Astrocyte (in vitro differentiated cells and primary cell): Measurements from ENCODE around the gene CRHR1. TPM values are rescaled to one million over a fixed set of nuclear protein-coding genes. Genes with fewer than 3 reads are reported as not detected.

Experiments used
- DNase-seq: peaks from one replicate; pipeline ENCODE4 v3.0.0-alpha.2; 2010; ENCODE audit warnings: low read depth
- FAIRE-seq: peaks from 2 replicates; lab custom pipeline; 2011; peaks lifted over from hg19 to GRCh38; lab: Jason Lieb, UNC
- H2AFZ ChIP-seq: 2 replicates; pipeline ENCODE4 v1.6.0; 2012; ENCODE audit warnings: low read depth, low read length, inconsistent platforms
- H3K27ac ChIP-seq: 2 replicates; pipeline ENCODE4 v1.5.1; 2011; ENCODE audit warnings: low read depth, low read length, inconsistent platforms
- H3K27me3 ChIP-seq: 2 replicates; pipeline ENCODE4 v1.6.0; 2011; ENCODE audit warnings: low read length, inconsistent platforms; ENCODE audit not compliant: insufficient read depth
- H3K36me3 ChIP-seq: 2 replicates; pipeline ENCODE4 v1.5.1; 2011; ENCODE audit warnings: low read length, inconsistent platforms; ENCODE audit not compliant: insufficient read depth
- H3K4me1 ChIP-seq: 2 replicates; pipeline ENCODE4 v1.5.1; 2011; ENCODE audit warnings: low read length, inconsistent platforms; ENCODE audit not compliant: insufficient read depth
- H3K4me2 ChIP-seq: 2 replicates; pipeline ENCODE4 v1.6.0; 2012; ENCODE audit warnings: low read length, inconsistent platforms
- H3K4me3 ChIP-seq: 2 replicates; pipeline ENCODE4 v1.5.1; 2011; ENCODE audit warnings: low read depth, mild to moderate bottlenecking, low read length, inconsistent platforms; ENCODE audit not compliant: insufficient read depth
- H3K79me2 ChIP-seq: 2 replicates; pipeline ENCODE4 v1.6.0; 2012; ENCODE audit warnings: mild to moderate bottlenecking, low read length, inconsistent platforms; ENCODE audit not compliant: insufficient read depth
- H3K9ac ChIP-seq: 2 replicates; pipeline ENCODE4 v1.6.0; 2012; ENCODE audit warnings: mild to moderate bottlenecking, low read length, inconsistent platforms
- H3K9me3 ChIP-seq: 2 replicates; pipeline ENCODE4 v1.5.1; 2012; ENCODE audit warnings: low read depth, mild to moderate bottlenecking, low read length, inconsistent platforms; ENCODE audit not compliant: insufficient read depth
- H4K20me1 ChIP-seq: 2 replicates; pipeline ENCODE4 v1.6.0; 2012; ENCODE audit warnings: low read length, inconsistent platforms; ENCODE audit not compliant: insufficient read depth
- H3K27ac Mint-ChIP-seq: one replicate; pipeline ENCODE4 v1.8.0; 2021; ENCODE audit warnings: mild to moderate bottlenecking, mixed read lengths; ENCODE audit not compliant: unreplicated experiment
- H3K27me3 Mint-ChIP-seq: one replicate; pipeline ENCODE4 v1.8.0; 2021; ENCODE audit warnings: low read depth, mixed read lengths; ENCODE audit not compliant: unreplicated experiment
- H3K36me3 Mint-ChIP-seq: one replicate; pipeline ENCODE4 v1.8.0; 2021; ENCODE audit warnings: low read depth, mixed read lengths; ENCODE audit not compliant: unreplicated experiment
- H3K4me1 Mint-ChIP-seq: one replicate; pipeline ENCODE4 v1.8.0; 2021; ENCODE audit warnings: low read depth, mixed read lengths; ENCODE audit not compliant: unreplicated experiment
- H3K4me3 Mint-ChIP-seq: one replicate; pipeline ENCODE4 v1.8.0; 2021; ENCODE audit warnings: mild to moderate bottlenecking, moderate library complexity, mixed read lengths; ENCODE audit not compliant: unreplicated experiment
- H3K9me3 Mint-ChIP-seq: one replicate; pipeline ENCODE4 v1.8.0; 2021; ENCODE audit warnings: mild to moderate bottlenecking, mixed read lengths; ENCODE audit not compliant: unreplicated experiment
- EZH2 ChIP-seq: IDR thresholded peaks from 2 replicates; pipeline ENCODE4 v1.6.1; 2012; ENCODE audit warnings: mild to moderate bottlenecking, low read length, inconsistent platforms; ENCODE audit not compliant: insufficient read depth
- total RNA-seq: library from RNA; stranded (reverse); gene quantifications from 2 replicates; pipeline ENCODE4 v1.2.1, GENCODE V29; 2021
- TF ChIP-seq, protein P1 (sequence below): IDR thresholded peaks from 2 replicates; pipeline ENCODE4 v1.5.1; 2011; ENCODE audit warnings: low read depth, mild to moderate bottlenecking, inconsistent platforms, low read length, moderate library complexity; ENCODE audit not compliant: insufficient read depth

CRHR1 gene
- total RNA-seq, 1 donor from 2014 or later: 0.20 TPM

DNA sequence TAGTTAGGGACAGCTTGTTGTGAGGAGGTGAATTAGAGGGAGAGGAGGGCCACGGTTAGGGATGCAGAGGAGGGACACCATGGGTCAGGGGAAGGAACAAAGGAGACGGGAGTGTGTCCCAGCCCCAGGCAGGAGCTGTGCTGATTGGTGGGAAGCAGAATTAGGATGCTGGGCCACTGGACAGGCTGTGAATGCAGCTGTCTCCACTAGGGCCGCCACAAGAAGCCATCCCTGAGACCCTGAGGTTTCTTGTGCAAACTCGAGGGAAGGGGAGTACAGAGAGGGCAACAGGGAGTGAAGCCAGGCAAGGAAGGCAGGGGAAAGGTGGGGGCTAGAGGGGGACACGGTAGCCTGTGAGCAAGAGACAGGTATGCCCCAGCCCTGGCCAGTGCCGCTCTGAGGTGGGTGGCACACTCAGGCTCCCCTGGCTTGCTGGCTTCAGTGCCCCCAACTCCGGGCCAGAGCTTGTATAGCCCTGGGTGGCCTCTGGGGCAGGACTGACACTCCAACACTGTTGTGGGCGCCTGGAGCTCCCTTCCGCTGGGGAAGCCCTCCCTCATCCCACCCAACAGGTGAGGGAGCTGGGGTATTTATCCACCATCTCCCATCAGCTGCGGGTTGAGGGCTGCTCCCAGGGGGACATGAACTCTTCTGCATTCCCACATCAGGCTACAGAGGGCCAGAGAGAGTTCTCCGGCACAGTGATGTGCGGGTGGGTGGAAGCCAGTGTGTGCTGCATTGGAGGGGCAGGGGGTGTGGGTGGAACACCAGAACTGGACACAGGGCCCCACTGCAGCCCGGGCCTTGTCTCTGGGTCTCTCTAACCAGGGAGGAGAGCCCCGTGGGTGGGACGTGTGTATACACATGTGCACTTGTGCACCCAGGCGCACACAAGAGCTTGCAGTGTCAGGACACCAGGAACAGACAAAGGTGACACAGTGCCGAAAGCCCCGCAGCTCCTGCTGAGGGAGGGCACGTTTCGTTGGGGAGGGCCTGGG, 52.2 kb downstream of the CRHR1 start:
- Mint-ChIP-seq H3K4me3 (no peak overlapping the region), H3K9me3 (no peaks in the 10 kb centered on the region), H3K36me3 (no peaks in the 10 kb centered on the region), H3K27ac (no peak overlapping the region), H3K4me1 (no peaks in the 10 kb centered on the region), H3K27me3 (peaks cover 51% of the 10 kb centered on the region)
- Histone ChIP-seq H3K4me2 (no peak overlapping the region), H3K9me3 (no peaks in the 10 kb centered on the region), H3K4me3 (no peak overlapping the region), H3K27ac (no peak overlapping the region), H3K27me3 (peaks cover 4% of the 10 kb centered on the region), H2AFZ (no peak overlapping the region), H3K9ac (no peak overlapping the region), H4K20me1 (no peaks in the 10 kb centered on the region), H3K4me1 (no peaks in the 10 kb centered on the region), H3K36me3 (no peaks in the 10 kb centered on the region), H3K79me2 (no peaks in the 10 kb centered on the region)
- DNase-seq (no peak), FAIRE-seq (no peak)
- TF ChIP-seq EZH2: no peak
- TF ChIP-seq, protein P1, sequence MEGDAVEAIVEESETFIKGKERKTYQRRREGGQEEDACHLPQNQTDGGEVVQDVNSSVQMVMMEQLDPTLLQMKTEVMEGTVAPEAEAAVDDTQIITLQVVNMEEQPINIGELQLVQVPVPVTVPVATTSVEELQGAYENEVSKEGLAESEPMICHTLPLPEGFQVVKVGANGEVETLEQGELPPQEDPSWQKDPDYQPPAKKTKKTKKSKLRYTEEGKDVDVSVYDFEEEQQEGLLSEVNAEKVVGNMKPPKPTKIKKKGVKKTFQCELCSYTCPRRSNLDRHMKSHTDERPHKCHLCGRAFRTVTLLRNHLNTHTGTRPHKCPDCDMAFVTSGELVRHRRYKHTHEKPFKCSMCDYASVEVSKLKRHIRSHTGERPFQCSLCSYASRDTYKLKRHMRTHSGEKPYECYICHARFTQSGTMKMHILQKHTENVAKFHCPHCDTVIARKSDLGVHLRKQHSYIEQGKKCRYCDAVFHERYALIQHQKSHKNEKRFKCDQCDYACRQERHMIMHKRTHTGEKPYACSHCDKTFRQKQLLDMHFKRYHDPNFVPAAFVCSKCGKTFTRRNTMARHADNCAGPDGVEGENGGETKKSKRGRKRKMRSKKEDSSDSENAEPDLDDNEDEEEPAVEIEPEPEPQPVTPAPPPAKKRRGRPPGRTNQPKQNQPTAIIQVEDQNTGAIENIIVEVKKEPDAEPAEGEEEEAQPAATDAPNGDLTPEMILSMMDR: no peak

DNA sequence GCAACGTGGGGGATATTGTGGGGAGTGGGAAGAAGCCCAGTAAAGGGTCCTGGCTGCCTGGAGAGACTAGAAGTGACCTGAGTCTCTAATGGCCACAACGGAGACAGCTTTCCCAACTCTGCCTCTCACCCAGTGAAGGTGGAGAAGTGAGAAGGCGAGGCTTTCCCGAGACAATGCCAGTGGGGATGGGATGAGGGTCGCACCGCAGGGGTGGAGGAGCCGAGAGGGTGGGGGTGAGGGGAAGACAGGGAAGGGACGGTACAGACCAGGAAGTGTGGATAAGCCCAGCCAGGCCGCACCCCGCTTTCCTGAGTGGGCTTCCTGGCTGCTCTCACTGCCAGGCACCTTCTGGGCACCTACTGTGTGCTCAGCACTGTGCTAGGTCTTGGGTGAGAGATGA, 53.1 kb downstream of the CRHR1 start:
- DNase-seq: no peak
- Histone ChIP-seq H3K9ac (no peak overlapping the region), H3K4me3 (no peak overlapping the region), H4K20me1 (no peaks in the 10 kb centered on the region), H3K36me3 (no peaks in the 10 kb centered on the region), H3K27ac (no peak overlapping the region), H2AFZ (no peak overlapping the region), H3K27me3 (peaks cover 4% of the 10 kb centered on the region), H3K9me3 (no peaks in the 10 kb centered on the region), H3K4me2 (no peak overlapping the region), H3K4me1 (no peaks in the 10 kb centered on the region), H3K79me2 (no peaks in the 10 kb centered on the region)
- no peaks in the 10 kb centered on the region for H3K36me3 Mint-ChIP-seq
- no peak overlapping the region for H3K27ac Mint-ChIP-seq
- H3K9me3 Mint-ChIP-seq: no peaks in the 10 kb centered on the region
- no peaks in the 10 kb centered on the region for H3K4me1 Mint-ChIP-seq
- FAIRE-seq: no peak
- no peak overlapping the region for H3K4me3 Mint-ChIP-seq
- TF ChIP-seq EZH2: no peak
- TF ChIP-seq, protein P1: no peak
- H3K27me3 Mint-ChIP-seq: peaks cover 47% of the 10 kb centered on the region

DNA sequence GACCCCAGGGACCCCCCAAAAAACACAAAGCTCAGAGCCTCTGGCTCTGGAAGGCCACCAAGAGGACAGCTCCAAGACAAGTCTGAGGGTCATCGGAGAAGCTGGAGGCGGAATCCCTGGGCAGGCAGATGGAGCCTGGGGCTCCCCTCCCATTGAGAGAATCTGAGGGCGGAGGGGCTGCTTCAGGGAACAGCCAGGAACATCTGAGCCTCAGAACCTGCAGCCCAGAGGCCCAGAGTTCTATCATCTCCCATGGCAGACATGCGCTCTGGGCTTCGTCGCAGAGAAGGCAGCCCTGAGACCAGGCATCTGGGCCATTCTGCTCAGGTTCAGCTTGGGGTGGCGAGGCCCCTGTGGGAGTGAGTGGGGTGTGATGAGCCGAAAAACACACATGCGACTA, 53.5 kb downstream of the CRHR1 start:
- DNase-seq: no peak
- H3K4me3 Mint-ChIP-seq: no peak overlapping the region
- H3K9ac ChIP-seq: no peak overlapping the region
- H4K20me1 ChIP-seq: no peaks in the 10 kb centered on the region
- H3K4me3 ChIP-seq: no peak overlapping the region
- peaks cover 47% of the 10 kb centered on the region for H3K27me3 Mint-ChIP-seq
- no peaks in the 10 kb centered on the region for H3K9me3 ChIP-seq
- FAIRE-seq: no peak
- H2AFZ ChIP-seq: no peak overlapping the region
- no peaks in the 10 kb centered on the region for H3K36me3 Mint-ChIP-seq
- no peaks in the 10 kb centered on the region for H3K79me2 ChIP-seq
- H3K4me1 Mint-ChIP-seq: no peaks in the 10 kb centered on the region
- H3K27me3 ChIP-seq: peaks cover 4% of the 10 kb centered on the region
- no peak overlapping the region for H3K4me2 ChIP-seq
- no peak overlapping the region for H3K27ac ChIP-seq
- H3K4me1 ChIP-seq: no peaks in the 10 kb centered on the region
- no peaks in the 10 kb centered on the region for H3K36me3 ChIP-seq
- TF ChIP-seq, protein P1: no peak
- no peak for TF ChIP-seq EZH2
- no peak overlapping the region for H3K27ac Mint-ChIP-seq
- no peaks in the 10 kb centered on the region for H3K9me3 Mint-ChIP-seq
